Right atrium auricular region (tissue), 2 donors: ENCODE measurements around the gene UQCC5. TPM values are rescaled to one million over a fixed set of nuclear protein-coding genes. Genes with fewer than 3 reads are reported as not detected.

Experiments
- DNase-seq: peaks from one replicate; pipeline ENCODE4 v3.0.0-alpha.2; 2019; ENCODE audit warnings: low spot score
- H3K27ac ChIP-seq, 2 donors: fragments of 200-600 bp; sonication (generic); 1 replicate in 1 of 2; 2 replicates in 1 of 2; pipeline ENCODE4 v1.5.1; 2016 to 2019
- H3K27me3 ChIP-seq, 2 donors: fragments of 200-600 bp; sonication (generic); one replicate each; pipeline versions ENCODE4 v1.5.1 to v1.6.0; 2017 to 2019
- H3K36me3 ChIP-seq: fragments of 200-600 bp; sonication (generic); one replicate; pipeline ENCODE4 v1.5.1; 2016
- H3K4me1 ChIP-seq, 2 donors: fragments of 200-600 bp; sonication (generic); one replicate each; pipeline versions ENCODE4 v1.5.1 to v1.6.0; 2017 to 2019
- H3K4me3 ChIP-seq, 2 donors: fragments of 200-600 bp; sonication (generic); 1 replicate in 1 of 2; 2 replicates in 1 of 2; pipeline ENCODE4 v1.5.1; 2017 to 2019; ENCODE audit warnings: mild to moderate bottlenecking in 1 of 2, moderate library complexity in 1 of 2
- H3K9me3 ChIP-seq, 2 donors: fragments of 200-600 bp; sonication (generic); one replicate each; pipeline ENCODE4 v1.5.1; 2019
- total RNA-seq, 2 donors: library from RNA; depleted of rRNA; stranded (reverse); fragments of >200 nt; gene quantifications; one replicate each; pipeline ENCODE4 v1.1.0, GENCODE V29; 2016
- TF ChIP-seq, protein P1 (sequence below), 2 donors: fragments of 200-600 bp; sonication (generic); IDR thresholded peaks; one replicate each; pipeline ENCODE4 v1.5.1; 2019; ENCODE audit warnings: antibody characterized with exemption in 2 of 2

UQCC5 gene
- total RNA-seq, 2 donors from 2014 or later: 1.2 to 3.1 TPM

DNA sequence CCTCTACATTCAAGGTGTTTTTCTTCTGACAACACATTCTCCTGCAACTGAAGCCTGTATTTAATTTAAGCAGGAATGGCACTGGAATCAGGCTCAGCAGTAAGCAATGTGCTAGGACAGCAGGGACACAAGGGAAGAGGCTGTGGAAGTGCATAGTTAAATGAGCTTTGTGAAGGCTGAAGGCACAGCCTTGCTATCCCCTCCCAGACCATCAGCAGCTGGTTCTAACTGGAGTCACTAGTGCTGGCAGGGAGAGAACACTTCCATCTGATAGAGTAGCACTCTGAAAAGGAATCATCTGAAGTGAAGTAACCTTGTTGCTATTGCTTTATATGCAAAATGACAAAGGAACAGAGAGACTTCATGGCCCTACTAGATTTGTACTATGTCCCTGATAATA, 14.7 kb downstream of the UQCC5 start:
- peak overlapping the region in 1 of 2 donors; percentile 6 for H3K27ac ChIP-seq

DNA sequence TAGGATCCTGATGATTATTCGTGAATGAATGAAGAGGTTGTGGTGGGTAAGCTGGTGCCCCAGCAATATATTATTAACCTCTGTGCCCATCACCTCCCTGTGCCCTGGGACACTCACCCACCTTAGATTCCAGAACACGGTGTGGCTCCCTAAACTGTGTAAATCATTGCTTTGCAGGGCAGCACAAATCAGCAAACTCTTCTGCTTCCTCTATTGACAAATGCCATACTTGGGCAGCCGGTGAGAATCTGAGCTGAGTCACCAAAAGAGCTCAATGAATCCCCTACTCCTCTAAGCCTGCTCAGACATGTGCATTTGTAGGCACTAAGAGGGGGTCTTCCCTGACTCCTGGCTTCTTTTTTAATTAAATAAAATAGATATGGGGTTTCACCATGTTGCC, 15.7 kb downstream of the UQCC5 start:
- no peak overlapping the region for H3K4me3 ChIP-seq
- H3K27me3 ChIP-seq: no peaks in the 10 kb centered on the region
- H3K9me3 ChIP-seq: no peaks in the 10 kb centered on the region
- peaks cover 0 to 25% of the 10 kb centered on the region in 2 donors for H3K4me1 ChIP-seq
- peak overlapping the region in 1 of 2 donors; percentile 6 for H3K27ac ChIP-seq
- peaks cover 53% of the 10 kb centered on the region for H3K36me3 ChIP-seq
- TF ChIP-seq, protein P1, sequence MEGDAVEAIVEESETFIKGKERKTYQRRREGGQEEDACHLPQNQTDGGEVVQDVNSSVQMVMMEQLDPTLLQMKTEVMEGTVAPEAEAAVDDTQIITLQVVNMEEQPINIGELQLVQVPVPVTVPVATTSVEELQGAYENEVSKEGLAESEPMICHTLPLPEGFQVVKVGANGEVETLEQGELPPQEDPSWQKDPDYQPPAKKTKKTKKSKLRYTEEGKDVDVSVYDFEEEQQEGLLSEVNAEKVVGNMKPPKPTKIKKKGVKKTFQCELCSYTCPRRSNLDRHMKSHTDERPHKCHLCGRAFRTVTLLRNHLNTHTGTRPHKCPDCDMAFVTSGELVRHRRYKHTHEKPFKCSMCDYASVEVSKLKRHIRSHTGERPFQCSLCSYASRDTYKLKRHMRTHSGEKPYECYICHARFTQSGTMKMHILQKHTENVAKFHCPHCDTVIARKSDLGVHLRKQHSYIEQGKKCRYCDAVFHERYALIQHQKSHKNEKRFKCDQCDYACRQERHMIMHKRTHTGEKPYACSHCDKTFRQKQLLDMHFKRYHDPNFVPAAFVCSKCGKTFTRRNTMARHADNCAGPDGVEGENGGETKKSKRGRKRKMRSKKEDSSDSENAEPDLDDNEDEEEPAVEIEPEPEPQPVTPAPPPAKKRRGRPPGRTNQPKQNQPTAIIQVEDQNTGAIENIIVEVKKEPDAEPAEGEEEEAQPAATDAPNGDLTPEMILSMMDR (IDR thresholded peaks at IDR 0.05): no peak
- no peak for DNase-seq

More for the DNA sequence above, 14.7 kb downstream of the UQCC5 start:
- Histone ChIP-seq H3K27me3 (no peaks in the 10 kb centered on the region), H3K36me3 (peaks cover 56% of the 10 kb centered on the region), H3K4me1 (peaks cover 0 to 20% of the 10 kb centered on the region in 2 donors), H3K4me3 (no peak overlapping the region), H3K9me3 (no peaks in the 10 kb centered on the region)
- TF ChIP-seq, protein P1 (IDR thresholded peaks at IDR 0.05): no peak
- DNase-seq: no peak

DNA sequence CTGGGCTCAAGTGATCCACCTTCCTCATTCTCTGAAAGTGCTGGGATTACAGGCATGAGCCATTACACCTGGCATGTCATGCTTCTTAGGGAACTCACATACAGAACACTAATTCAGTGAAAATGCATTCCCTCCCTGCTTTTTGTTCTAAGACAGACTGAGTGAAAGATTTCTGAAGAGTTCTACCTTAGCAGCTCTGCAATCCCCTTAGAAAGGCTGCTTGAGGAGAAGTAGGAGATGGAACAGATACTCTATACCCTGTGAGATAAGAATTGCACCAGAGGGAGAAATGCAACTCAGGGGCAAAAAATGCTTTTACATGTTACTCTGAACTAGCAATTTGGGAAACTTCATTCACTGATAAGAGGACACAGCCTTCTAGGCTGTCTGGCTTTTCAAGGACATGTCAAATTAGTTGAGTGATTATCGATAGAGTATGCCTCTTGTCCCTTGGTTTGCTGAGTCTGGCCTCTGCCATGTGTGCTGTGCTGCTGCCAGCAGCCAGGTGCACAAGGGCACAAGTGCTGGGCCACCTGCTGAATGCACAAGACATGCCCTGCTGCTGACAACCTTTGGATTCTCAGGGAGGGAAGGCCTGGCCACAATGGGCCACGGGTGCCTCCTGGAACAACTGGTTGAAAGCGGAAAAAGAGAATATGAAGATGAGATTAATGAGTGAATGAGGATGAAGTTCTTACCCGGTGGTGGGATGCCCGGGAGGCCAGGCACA, 17.8 kb downstream of the UQCC5 start:
- DNase-seq: no peak
- H3K4me1 ChIP-seq: peaks cover 0 to 25% of the 10 kb centered on the region in 2 donors
- H3K27ac ChIP-seq: no peak overlapping the region
- peaks cover 53% of the 10 kb centered on the region for H3K36me3 ChIP-seq
- no peaks in the 10 kb centered on the region for H3K27me3 ChIP-seq
- H3K4me3 ChIP-seq: no peak overlapping the region
- H3K9me3 ChIP-seq: no peaks in the 10 kb centered on the region
- TF ChIP-seq, protein P1 (IDR thresholded peaks at IDR 0.05): no peak

DNA sequence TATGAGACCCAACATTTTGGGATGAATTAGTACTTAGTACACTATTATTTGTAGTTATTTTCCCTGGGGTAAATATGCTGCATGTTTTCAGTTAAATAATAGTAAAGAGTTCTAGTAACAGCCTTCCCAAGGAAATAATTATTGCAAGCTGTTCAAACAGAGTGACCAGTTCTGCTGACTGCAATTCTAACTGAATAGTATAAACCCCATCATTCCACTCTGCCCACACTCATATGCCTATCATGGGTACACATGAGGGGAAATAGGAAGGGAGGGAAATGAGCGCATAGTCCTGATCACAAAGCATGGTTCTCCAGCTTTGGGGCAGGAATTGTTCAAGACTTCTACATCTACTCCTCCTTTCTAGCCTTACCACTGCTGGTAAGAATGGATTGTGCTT, 18.7 kb downstream of the UQCC5 start:
- Histone ChIP-seq H3K36me3 (peaks cover 46% of the 10 kb centered on the region), H3K4me3 (no peak overlapping the region), H3K4me1 (peaks cover 0 to 25% of the 10 kb centered on the region in 2 donors), H3K27ac (no peak overlapping the region), H3K27me3 (no peaks in the 10 kb centered on the region), H3K9me3 (no peaks in the 10 kb centered on the region)
- DNase-seq: no peak
- TF ChIP-seq, protein P1 (IDR thresholded peaks at IDR 0.05): no peak

DNA sequence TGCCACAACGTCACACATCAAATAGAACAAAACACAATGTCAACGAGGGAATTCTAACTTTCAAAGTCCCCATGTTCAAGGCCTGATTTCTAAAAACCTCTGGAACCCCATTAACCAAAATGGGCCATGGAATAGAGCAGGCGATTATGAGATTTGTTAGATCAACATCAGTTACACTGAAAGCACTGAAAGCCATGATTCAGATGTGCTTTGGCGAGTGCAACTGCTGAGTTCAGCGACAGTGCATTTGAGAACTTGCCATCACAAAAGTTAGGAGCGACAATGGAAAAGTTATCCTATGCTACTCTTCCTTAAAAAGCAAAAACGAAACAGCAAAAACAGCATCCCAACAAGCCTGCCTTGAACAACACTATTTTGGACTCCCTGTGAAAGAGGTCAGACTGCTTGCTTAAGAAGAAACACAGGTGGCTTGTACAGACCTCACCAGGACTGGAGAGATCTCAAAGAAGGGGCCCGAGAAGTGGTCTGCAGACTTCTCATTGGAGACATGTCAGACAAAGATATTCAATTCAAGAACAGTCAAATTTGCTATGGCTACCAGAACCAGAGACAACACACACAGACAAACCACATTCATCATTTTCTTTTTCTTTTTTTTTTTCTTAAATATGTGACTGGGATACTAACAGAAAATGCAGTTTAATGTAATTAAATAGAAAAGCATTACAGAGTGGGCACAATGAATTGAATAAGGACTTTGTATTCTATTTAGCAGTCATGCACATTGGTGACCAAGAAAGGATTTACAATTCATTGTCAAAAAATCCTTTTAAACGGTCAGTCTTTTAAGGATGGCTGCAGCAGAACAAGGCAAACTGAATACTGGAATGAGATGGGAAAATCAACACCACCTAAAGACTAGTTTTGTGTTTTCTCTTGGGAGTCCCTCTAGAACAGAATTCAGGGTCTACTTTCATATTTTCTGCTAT, 20.9 kb downstream of the UQCC5 start:
- Histone ChIP-seq H3K27ac (no peak overlapping the region), H3K36me3 (peaks cover 57% of the 10 kb centered on the region), H3K4me1 (peaks cover 0 to 9% of the 10 kb centered on the region in 2 donors), H3K9me3 (no peaks in the 10 kb centered on the region), H3K27me3 (no peaks in the 10 kb centered on the region), H3K4me3 (no peak overlapping the region)
- no peak for DNase-seq
- TF ChIP-seq, protein P1 (IDR thresholded peaks at IDR 0.05): no peak
